Measurements from ENCODE around the gene USP24.

Gene USP24

DNA sequence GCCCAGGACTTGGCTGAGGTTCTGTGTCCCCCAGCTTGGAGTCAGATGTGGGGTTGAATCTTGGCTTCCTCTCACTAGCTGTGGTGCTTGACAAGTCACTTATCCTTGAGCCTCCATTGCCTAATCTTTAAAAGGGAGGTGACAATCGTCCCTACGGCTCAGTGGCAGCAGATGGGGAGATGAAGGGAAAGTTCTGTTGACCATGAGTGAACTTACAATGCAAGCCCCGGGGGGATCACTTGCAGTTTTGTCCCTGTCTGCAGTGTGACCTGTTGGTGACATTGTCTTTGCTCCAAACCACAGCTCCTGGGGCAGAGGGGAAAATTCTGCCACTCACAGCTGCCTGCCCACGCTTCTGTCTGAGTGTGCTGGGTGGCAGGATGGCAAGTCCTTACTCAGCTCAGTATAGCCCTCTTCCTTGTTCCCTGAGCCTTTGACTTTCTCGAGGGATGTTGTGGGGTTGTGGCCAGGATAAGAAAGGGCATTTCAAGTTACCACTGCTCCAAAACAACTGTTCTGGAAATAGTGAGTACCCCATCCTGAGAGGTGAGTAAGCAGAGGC is 174.2 kb downstream of the USP24 start:
- H2BK120ac ChIP-seq (ENCODE audit: low read depth, low read length), result no peak overlapping the region
- no CpG with 5 or more reads among the region's 5 CpGs for WGBS (ENCODE audit: extremely low coverage, insufficient coverage, low lambda C conversion rate)
- no peak overlapping the region for H3K27ac ChIP-seq (ENCODE audit: low read depth, low read length)

GRCh38 chr1:55040083-55040932 is 174.9 kb downstream of the USP24 start:
- H3K18ac ChIP-seq (ENCODE audit: low read length), result no peak overlapping the region
- H3K27ac ChIP-seq (ENCODE audit: low read depth, low read length), result no peak overlapping the region
- H3K4ac ChIP-seq (ENCODE audit: low read depth, low read length), result no peak overlapping the region
- H3K79me2 ChIP-seq (ENCODE audit: control insufficient read depth, insufficient read depth, low read length), result peaks cover 3% of the 10 kb centered on the region
- H3K79me1 ChIP-seq (ENCODE audit: low read length), result peaks cover 2% of the 10 kb centered on the region
- no peak overlapping the region for H4K5ac ChIP-seq (ENCODE audit: low read length)
- H3K9ac ChIP-seq (ENCODE audit: low read length), result peak overlapping the region; percentile 69
- peak overlapping the region; percentile 36 for H3K4me3 ChIP-seq (ENCODE audit: low read length)
- H3K4me1 ChIP-seq (ENCODE audit: control insufficient read depth, low read depth, low read length), result peaks cover 6% of the 10 kb centered on the region
- peak; percentile 29 for DNase-seq
- H2BK15ac ChIP-seq (replicated peaks; ENCODE audit: low read depth), result no peak overlapping the region
- peaks cover 3% of the 10 kb centered on the region for H3K27me3 ChIP-seq (ENCODE audit: insufficient read depth, low read length, poor library complexity)
- peak overlapping the region; percentile 48 for H3K23ac ChIP-seq (ENCODE audit: low read length)
- H2BK5ac ChIP-seq (ENCODE audit: low read length), result no peak overlapping the region
- H3K4me2 ChIP-seq (ENCODE audit: low read length), result peak overlapping the region; percentile 87
- no peak overlapping the region for H4K8ac ChIP-seq (ENCODE audit: low read depth, low read length)
- no peak overlapping the region for H2AK5ac ChIP-seq (ENCODE audit: low read length)
- whole genome bisulfite sequencing (ENCODE audit: extremely low coverage, insufficient coverage, low lambda C conversion rate), result no CpG with 5 or more reads among the region's 49 CpGs
- H3K36me3 ChIP-seq (ENCODE audit: control insufficient read depth, insufficient read depth, low read length), result no peaks in the 10 kb centered on the region
- H3K56ac ChIP-seq (ENCODE audit: low read length), result peak overlapping the region; percentile 90
- no peak overlapping the region for H2BK120ac ChIP-seq (ENCODE audit: low read depth, low read length)

More for the DNA sequence above, 174.2 kb downstream of the USP24 start:
- Histone ChIP-seq H3K4me3 (ENCODE audit: low read length) (no peak overlapping the region), H3K23ac (ENCODE audit: low read length) (no peak overlapping the region), H3K4me2 (ENCODE audit: low read length) (peak overlapping the region; percentile 87), H3K4ac (ENCODE audit: low read depth, low read length) (no peak overlapping the region), H3K9ac (ENCODE audit: low read length) (peak overlapping the region; percentile 69), H3K4me1 (ENCODE audit: control insufficient read depth, low read depth, low read length) (peaks cover 6% of the 10 kb centered on the region), H3K79me2 (ENCODE audit: control insufficient read depth, insufficient read depth, low read length) (peaks cover 3% of the 10 kb centered on the region), H4K5ac (ENCODE audit: low read length) (no peak overlapping the region), H2AK5ac (ENCODE audit: low read length) (no peak overlapping the region), H3K79me1 (ENCODE audit: low read length) (peaks cover 2% of the 10 kb centered on the region), H2BK5ac (ENCODE audit: low read length) (no peak overlapping the region), H3K56ac (ENCODE audit: low read length) (peak overlapping the region; percentile 90), H3K36me3 (ENCODE audit: control insufficient read depth, insufficient read depth, low read length) (no peaks in the 10 kb centered on the region), H3K27me3 (ENCODE audit: insufficient read depth, low read length, poor library complexity) (peaks cover 3% of the 10 kb centered on the region), H4K8ac (ENCODE audit: low read depth, low read length) (no peak overlapping the region), H2BK15ac (replicated peaks; ENCODE audit: low read depth) (no peak overlapping the region), H3K18ac (ENCODE audit: low read length) (no peak overlapping the region)
- DNase-seq, result no peak

DNA sequence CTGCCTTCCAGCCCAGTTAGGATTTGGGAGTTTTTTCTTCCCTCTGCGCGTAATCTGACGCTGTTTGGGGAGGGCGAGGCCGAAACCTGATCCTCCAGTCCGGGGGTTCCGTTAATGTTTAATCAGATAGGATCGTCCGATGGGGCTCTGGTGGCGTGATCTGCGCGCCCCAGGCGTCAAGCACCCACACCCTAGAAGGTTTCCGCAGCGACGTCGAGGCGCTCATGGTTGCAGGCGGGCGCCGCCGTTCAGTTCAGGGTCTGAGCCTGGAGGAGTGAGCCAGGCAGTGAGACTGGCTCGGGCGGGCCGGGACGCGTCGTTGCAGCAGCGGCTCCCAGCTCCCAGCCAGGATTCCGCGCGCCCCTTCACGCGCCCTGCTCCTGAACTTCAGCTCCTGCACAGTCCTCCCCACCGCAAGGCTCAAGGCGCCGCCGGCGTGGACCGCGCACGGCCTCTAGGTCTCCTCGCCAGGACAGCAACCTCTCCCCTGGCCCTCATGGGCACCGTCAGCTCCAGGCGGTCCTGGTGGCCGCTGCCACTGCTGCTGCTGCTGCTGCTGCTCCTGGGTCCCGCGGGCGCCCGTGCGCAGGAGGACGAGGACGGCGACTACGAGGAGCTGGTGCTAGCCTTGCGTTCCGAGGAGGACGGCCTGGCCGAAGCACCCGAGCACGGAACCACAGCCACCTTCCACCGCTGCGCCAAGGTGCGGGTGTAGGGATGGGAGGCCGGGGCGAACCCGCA is 175.7 kb downstream of the USP24 start, which contains the start of gene PCSK9:
Gene PCSK9, plus strand, starts transcription at position 207 of the 741 bp plus-strand sequence. Its CDS starts 290 bp downstream, at position 497.
- H3K79me2 ChIP-seq (ENCODE audit: control insufficient read depth, insufficient read depth, low read length), result peaks cover 3% of the 10 kb centered on the region
- no peak within 1 kb of the TSS for H3K27ac ChIP-seq (ENCODE audit: low read depth, low read length)
- peaks cover 3% of the 10 kb centered on the region for H3K27me3 ChIP-seq (ENCODE audit: insufficient read depth, low read length, poor library complexity)
- no peak within 1 kb of the TSS for H2BK5ac ChIP-seq (ENCODE audit: low read length)
- H3K4me2 ChIP-seq (ENCODE audit: low read length), result peak within 1 kb of the TSS; percentile 87
- no peak within 1 kb of the TSS for H2AK5ac ChIP-seq (ENCODE audit: low read length)
- H2BK120ac ChIP-seq (ENCODE audit: low read depth, low read length), result no peak within 1 kb of the TSS
- H3K4me1 ChIP-seq (ENCODE audit: control insufficient read depth, low read depth, low read length), result peaks cover 6% of the 10 kb centered on the region
- H3K79me1 ChIP-seq (ENCODE audit: low read length), result peaks cover 2% of the 10 kb centered on the region
- no peak within 1 kb of the TSS for H2BK15ac ChIP-seq (replicated peaks; ENCODE audit: low read depth)
- H3K36me3 ChIP-seq (ENCODE audit: control insufficient read depth, insufficient read depth, low read length), result no peaks in the 10 kb centered on the region
- peak within 1 kb of the TSS; percentile 36 for H3K4me3 ChIP-seq (ENCODE audit: low read length)
- H3K23ac ChIP-seq (ENCODE audit: low read length), result peak within 1 kb of the TSS; percentile 48
- no peak within 1 kb of the TSS for H4K5ac ChIP-seq (ENCODE audit: low read length)
- peak; percentile 72 for DNase-seq
- WGBS (ENCODE audit: extremely low coverage, insufficient coverage, low lambda C conversion rate), result no CpG with 5 or more reads among the region's 67 CpGs
- H3K4ac ChIP-seq (ENCODE audit: low read depth, low read length), result no peak within 1 kb of the TSS
- peak within 1 kb of the TSS; percentile 69 for H3K9ac ChIP-seq (ENCODE audit: low read length)
- no peak within 1 kb of the TSS for H4K8ac ChIP-seq (ENCODE audit: low read depth, low read length)
- no peak within 1 kb of the TSS for H3K18ac ChIP-seq (ENCODE audit: low read length)
- peak within 1 kb of the TSS; percentile 90 for H3K56ac ChIP-seq (ENCODE audit: low read length)

GRCh38 chr1:55038974-55039341 is 176.2 kb downstream of the USP24 start:
- Histone ChIP-seq H3K36me3 (ENCODE audit: control insufficient read depth, insufficient read depth, low read length) (no peaks in the 10 kb centered on the region), H3K79me1 (ENCODE audit: low read length) (peaks cover 2% of the 10 kb centered on the region), H3K9ac (ENCODE audit: low read length) (no peak overlapping the region), H4K8ac (ENCODE audit: low read depth, low read length) (no peak overlapping the region), H3K18ac (ENCODE audit: low read length) (no peak overlapping the region), H3K4me1 (ENCODE audit: control insufficient read depth, low read depth, low read length) (peaks cover 6% of the 10 kb centered on the region), H3K27me3 (ENCODE audit: insufficient read depth, low read length, poor library complexity) (peaks cover 3% of the 10 kb centered on the region), H3K4me2 (ENCODE audit: low read length) (peak overlapping the region; percentile 87), H3K79me2 (ENCODE audit: control insufficient read depth, insufficient read depth, low read length) (peaks cover 3% of the 10 kb centered on the region), H2BK120ac (ENCODE audit: low read depth, low read length) (no peak overlapping the region), H3K27ac (ENCODE audit: low read depth, low read length) (no peak overlapping the region), H4K5ac (ENCODE audit: low read length) (no peak overlapping the region), H2BK5ac (ENCODE audit: low read length) (no peak overlapping the region), H2BK15ac (replicated peaks; ENCODE audit: low read depth) (no peak overlapping the region), H3K4ac (ENCODE audit: low read depth, low read length) (no peak overlapping the region), H2AK5ac (ENCODE audit: low read length) (no peak overlapping the region), H3K56ac (ENCODE audit: low read length) (peak overlapping the region; percentile 90), H3K4me3 (ENCODE audit: low read length) (no peak overlapping the region), H3K23ac (ENCODE audit: low read length) (no peak overlapping the region)
- no peak for DNase-seq
- WGBS (ENCODE audit: extremely low coverage, insufficient coverage, low lambda C conversion rate), result no CpG with 5 or more reads among the region's 9 CpGs

DNA sequence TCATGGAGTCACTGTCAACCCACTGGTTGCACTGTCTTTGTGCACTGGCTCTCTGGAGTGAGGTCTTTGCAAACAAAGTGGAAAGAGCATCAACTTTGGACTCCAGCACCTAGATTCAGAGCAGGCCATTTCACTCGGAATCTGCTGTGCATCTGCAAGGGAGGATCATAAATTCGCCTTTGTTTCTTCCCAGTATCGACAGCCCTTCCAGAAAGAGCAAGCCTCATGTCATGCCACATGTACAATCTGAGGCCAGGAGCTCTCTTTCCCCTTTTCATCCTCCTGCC is 176.7 kb downstream of the USP24 start:
- no peak overlapping the region for H3K4me2 ChIP-seq (ENCODE audit: low read length)
- H3K23ac ChIP-seq (ENCODE audit: low read length), result no peak overlapping the region
- H3K79me2 ChIP-seq (ENCODE audit: control insufficient read depth, insufficient read depth, low read length), result peaks cover 3% of the 10 kb centered on the region
- H2BK15ac ChIP-seq (replicated peaks; ENCODE audit: low read depth), result no peak overlapping the region
- no peak overlapping the region for H3K27ac ChIP-seq (ENCODE audit: low read depth, low read length)
- no peaks in the 10 kb centered on the region for H3K36me3 ChIP-seq (ENCODE audit: control insufficient read depth, insufficient read depth, low read length)
- WGBS (ENCODE audit: extremely low coverage, insufficient coverage, low lambda C conversion rate), result no CpG with 5 or more reads among the region's 3 CpGs
- peaks cover 3% of the 10 kb centered on the region for H3K27me3 ChIP-seq (ENCODE audit: insufficient read depth, low read length, poor library complexity)
- no peak overlapping the region for H4K5ac ChIP-seq (ENCODE audit: low read length)
- peaks cover 6% of the 10 kb centered on the region for H3K4me1 ChIP-seq (ENCODE audit: control insufficient read depth, low read depth, low read length)
- no peak overlapping the region for H2BK5ac ChIP-seq (ENCODE audit: low read length)
- no peak overlapping the region for H4K8ac ChIP-seq (ENCODE audit: low read depth, low read length)
- no peak overlapping the region for H3K18ac ChIP-seq (ENCODE audit: low read length)
- H3K4me3 ChIP-seq (ENCODE audit: low read length), result no peak overlapping the region
- no peak overlapping the region for H2AK5ac ChIP-seq (ENCODE audit: low read length)
- DNase-seq, result no peak
- H3K4ac ChIP-seq (ENCODE audit: low read depth, low read length), result no peak overlapping the region
- no peak overlapping the region for H3K9ac ChIP-seq (ENCODE audit: low read length)
- no peak overlapping the region for H2BK120ac ChIP-seq (ENCODE audit: low read depth, low read length)
- peaks cover 2% of the 10 kb centered on the region for H3K79me1 ChIP-seq (ENCODE audit: low read length)
- H3K56ac ChIP-seq (ENCODE audit: low read length), result no peak overlapping the region
